ENCODE results near the gene ADAMTS5.

DNA sequence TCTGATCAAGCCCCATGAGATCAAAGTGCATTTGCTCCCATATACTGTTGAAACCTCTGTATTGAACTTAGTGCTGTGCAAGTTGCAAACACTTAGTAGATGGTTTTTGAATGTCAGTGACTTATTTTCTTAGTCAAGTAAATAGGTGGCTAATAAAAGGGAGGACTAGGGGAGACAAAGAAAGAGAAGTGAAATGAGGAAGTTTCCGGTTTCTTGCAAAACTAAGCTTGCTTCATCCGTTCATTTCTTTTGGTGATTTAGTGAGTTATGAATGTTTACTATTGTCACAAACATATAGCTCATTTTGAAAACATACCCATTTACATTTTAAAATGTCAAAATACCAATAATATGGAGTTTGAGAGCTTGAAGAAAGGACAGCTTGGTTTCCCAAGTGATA lies 23.0 kb downstream of the ADAMTS5 start:
- TF ChIP-seq ZNF121 (CRISPR knock-in tag; conservative IDR thresholded peaks at IDR 0.05) (no peak), POLR2A (conservative IDR thresholded peaks at IDR 0.05) (no peak), GATAD2B (IDR thresholded peaks at IDR 0.05; ENCODE audit: borderline replicate concordance) (no peak), DDX20 (tag; IDR thresholded peaks at IDR 0.05; ENCODE audit: low read depth) (no peak), BHLHE40 (IDR thresholded peaks at IDR 0.05; ENCODE audit: low read length) (no peak), SMAD4 (CRISPR knock-in tag; conservative IDR thresholded peaks at IDR 0.05) (no peak), NFE2L1 (tag; IDR thresholded peaks at IDR 0.05; ENCODE audit: borderline replicate concordance, low read depth) (no peak), TEAD4 (IDR thresholded peaks at IDR 0.05; ENCODE audit: low read length) (no peak), TEAD4 (CRISPR knock-in tag; IDR thresholded peaks at IDR 0.05; ENCODE audit: borderline replicate concordance) (no peak), ZNF274 (IDR thresholded peaks at IDR 0.05; ENCODE audit: borderline replicate concordance, low read depth, low read length) (no peak)
- TF ChIP-seq, protein P1, sequence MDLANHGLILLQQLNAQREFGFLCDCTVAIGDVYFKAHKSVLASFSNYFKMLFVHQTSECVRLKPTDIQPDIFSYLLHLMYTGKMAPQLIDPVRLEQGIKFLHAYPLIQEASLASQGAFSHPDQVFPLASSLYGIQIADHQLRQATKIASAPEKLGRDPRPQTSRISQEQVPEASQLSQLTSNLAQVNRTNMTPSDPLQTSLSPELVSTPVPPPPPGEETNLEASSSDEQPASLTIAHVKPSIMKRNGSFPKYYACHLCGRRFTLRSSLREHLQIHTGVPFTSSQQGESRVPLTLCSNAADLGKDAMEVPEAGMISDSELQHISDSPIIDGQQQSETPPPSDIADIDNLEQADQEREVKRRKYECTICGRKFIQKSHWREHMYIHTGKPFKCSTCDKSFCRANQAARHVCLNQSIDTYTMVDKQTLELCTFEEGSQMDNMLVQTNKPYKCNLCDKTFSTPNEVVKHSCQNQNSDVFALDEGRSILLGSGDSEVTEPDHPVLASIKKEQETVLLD (IDR thresholded peaks at IDR 0.05): no peak
- TF ChIP-seq, protein P2, sequence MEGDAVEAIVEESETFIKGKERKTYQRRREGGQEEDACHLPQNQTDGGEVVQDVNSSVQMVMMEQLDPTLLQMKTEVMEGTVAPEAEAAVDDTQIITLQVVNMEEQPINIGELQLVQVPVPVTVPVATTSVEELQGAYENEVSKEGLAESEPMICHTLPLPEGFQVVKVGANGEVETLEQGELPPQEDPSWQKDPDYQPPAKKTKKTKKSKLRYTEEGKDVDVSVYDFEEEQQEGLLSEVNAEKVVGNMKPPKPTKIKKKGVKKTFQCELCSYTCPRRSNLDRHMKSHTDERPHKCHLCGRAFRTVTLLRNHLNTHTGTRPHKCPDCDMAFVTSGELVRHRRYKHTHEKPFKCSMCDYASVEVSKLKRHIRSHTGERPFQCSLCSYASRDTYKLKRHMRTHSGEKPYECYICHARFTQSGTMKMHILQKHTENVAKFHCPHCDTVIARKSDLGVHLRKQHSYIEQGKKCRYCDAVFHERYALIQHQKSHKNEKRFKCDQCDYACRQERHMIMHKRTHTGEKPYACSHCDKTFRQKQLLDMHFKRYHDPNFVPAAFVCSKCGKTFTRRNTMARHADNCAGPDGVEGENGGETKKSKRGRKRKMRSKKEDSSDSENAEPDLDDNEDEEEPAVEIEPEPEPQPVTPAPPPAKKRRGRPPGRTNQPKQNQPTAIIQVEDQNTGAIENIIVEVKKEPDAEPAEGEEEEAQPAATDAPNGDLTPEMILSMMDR (IDR thresholded peaks at IDR 0.05 in 2 of 3, conservative IDR thresholded peaks at IDR 0.05 in 1 of 3; ENCODE audit: insufficient read depth in 2 of 3, low read depth in 1 of 3, low read length in 3 of 3): no peak
- TF ChIP-seq, protein P3, sequence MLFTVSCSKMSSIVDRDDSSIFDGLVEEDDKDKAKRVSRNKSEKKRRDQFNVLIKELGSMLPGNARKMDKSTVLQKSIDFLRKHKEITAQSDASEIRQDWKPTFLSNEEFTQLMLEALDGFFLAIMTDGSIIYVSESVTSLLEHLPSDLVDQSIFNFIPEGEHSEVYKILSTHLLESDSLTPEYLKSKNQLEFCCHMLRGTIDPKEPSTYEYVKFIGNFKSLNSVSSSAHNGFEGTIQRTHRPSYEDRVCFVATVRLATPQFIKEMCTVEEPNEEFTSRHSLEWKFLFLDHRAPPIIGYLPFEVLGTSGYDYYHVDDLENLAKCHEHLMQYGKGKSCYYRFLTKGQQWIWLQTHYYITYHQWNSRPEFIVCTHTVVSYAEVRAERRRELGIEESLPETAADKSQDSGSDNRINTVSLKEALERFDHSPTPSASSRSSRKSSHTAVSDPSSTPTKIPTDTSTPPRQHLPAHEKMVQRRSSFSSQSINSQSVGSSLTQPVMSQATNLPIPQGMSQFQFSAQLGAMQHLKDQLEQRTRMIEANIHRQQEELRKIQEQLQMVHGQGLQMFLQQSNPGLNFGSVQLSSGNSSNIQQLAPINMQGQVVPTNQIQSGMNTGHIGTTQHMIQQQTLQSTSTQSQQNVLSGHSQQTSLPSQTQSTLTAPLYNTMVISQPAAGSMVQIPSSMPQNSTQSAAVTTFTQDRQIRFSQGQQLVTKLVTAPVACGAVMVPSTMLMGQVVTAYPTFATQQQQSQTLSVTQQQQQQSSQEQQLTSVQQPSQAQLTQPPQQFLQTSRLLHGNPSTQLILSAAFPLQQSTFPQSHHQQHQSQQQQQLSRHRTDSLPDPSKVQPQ (CRISPR knock-in tag; IDR thresholded peaks at IDR 0.05; ENCODE audit: borderline replicate concordance): no peak
- TF ChIP-seq, protein P4, sequence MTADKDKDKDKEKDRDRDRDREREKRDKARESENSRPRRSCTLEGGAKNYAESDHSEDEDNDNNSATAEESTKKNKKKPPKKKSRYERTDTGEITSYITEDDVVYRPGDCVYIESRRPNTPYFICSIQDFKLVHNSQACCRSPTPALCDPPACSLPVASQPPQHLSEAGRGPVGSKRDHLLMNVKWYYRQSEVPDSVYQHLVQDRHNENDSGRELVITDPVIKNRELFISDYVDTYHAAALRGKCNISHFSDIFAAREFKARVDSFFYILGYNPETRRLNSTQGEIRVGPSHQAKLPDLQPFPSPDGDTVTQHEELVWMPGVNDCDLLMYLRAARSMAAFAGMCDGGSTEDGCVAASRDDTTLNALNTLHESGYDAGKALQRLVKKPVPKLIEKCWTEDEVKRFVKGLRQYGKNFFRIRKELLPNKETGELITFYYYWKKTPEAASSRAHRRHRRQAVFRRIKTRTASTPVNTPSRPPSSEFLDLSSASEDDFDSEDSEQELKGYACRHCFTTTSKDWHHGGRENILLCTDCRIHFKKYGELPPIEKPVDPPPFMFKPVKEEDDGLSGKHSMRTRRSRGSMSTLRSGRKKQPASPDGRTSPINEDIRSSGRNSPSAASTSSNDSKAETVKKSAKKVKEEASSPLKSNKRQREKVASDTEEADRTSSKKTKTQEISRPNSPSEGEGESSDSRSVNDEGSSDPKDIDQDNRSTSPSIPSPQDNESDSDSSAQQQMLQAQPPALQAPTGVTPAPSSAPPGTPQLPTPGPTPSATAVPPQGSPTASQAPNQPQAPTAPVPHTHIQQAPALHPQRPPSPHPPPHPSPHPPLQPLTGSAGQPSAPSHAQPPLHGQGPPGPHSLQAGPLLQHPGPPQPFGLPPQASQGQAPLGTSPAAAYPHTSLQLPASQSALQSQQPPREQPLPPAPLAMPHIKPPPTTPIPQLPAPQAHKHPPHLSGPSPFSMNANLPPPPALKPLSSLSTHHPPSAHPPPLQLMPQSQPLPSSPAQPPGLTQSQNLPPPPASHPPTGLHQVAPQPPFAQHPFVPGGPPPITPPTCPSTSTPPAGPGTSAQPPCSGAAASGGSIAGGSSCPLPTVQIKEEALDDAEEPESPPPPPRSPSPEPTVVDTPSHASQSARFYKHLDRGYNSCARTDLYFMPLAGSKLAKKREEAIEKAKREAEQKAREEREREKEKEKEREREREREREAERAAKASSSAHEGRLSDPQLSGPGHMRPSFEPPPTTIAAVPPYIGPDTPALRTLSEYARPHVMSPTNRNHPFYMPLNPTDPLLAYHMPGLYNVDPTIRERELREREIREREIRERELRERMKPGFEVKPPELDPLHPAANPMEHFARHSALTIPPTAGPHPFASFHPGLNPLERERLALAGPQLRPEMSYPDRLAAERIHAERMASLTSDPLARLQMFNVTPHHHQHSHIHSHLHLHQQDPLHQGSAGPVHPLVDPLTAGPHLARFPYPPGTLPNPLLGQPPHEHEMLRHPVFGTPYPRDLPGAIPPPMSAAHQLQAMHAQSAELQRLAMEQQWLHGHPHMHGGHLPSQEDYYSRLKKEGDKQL (CRISPR knock-in tag; IDR thresholded peaks at IDR 0.05; ENCODE audit: borderline replicate concordance): no peak
- TF ChIP-seq, protein P5, sequence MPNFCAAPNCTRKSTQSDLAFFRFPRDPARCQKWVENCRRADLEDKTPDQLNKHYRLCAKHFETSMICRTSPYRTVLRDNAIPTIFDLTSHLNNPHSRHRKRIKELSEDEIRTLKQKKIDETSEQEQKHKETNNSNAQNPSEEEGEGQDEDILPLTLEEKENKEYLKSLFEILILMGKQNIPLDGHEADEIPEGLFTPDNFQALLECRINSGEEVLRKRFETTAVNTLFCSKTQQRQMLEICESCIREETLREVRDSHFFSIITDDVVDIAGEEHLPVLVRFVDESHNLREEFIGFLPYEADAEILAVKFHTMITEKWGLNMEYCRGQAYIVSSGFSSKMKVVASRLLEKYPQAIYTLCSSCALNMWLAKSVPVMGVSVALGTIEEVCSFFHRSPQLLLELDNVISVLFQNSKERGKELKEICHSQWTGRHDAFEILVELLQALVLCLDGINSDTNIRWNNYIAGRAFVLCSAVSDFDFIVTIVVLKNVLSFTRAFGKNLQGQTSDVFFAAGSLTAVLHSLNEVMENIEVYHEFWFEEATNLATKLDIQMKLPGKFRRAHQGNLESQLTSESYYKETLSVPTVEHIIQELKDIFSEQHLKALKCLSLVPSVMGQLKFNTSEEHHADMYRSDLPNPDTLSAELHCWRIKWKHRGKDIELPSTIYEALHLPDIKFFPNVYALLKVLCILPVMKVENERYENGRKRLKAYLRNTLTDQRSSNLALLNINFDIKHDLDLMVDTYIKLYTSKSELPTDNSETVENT (CRISPR knock-in tag; IDR thresholded peaks at IDR 0.05): no peak

All from K562 (cell line).